IPS-15b (cell line): ENCODE measurements around the gene POLR2J.

Experiments
- H3K27me3 ChIP-seq: one replicate; pipeline ENCODE4 v1.6.1; 2013; ENCODE audit warnings: low read length; ENCODE audit not compliant: control insufficient read depth, insufficient read depth
- H3K36me3 ChIP-seq: one replicate; pipeline ENCODE4 v1.6.1; 2013; ENCODE audit warnings: low read length; ENCODE audit not compliant: control insufficient read depth, insufficient read depth
- H3K4me1 ChIP-seq: one replicate; pipeline ENCODE4 v1.6.1; 2013; ENCODE audit warnings: mild to moderate bottlenecking, low read length; ENCODE audit not compliant: control insufficient read depth, insufficient read depth
- H3K4me3 ChIP-seq: one replicate; pipeline ENCODE4 v1.5.1; 2013; ENCODE audit warnings: low read depth, low read length
- H3K9ac ChIP-seq: one replicate; pipeline ENCODE4 v1.6.1; 2013; ENCODE audit warnings: low read depth, mild to moderate bottlenecking, low read length
- H3K9me3 ChIP-seq: one replicate; pipeline ENCODE4 v1.6.1; 2013; ENCODE audit warnings: mild to moderate bottlenecking, low read length; ENCODE audit not compliant: control insufficient read depth, insufficient read depth

Gene POLR2J

GRCh38 chr7:102444961-102445673 lies 33.6 kb downstream of the POLR2J start:
- Histone ChIP-seq H3K36me3 (no peaks in the 10 kb centered on the region), H3K9me3 (no peaks in the 10 kb centered on the region), H3K4me3 (no peak overlapping the region), H3K9ac (no peak overlapping the region), H3K4me1 (peaks cover 5% of the 10 kb centered on the region), H3K27me3 (no peaks in the 10 kb centered on the region)

GRCh38 chr7:102439963-102440795 lies 38.5 kb downstream of the POLR2J start:
- H3K9ac ChIP-seq: no peak overlapping the region
- peaks cover 7% of the 10 kb centered on the region for H3K36me3 ChIP-seq
- H3K4me3 ChIP-seq: no peak overlapping the region
- H3K9me3 ChIP-seq: no peaks in the 10 kb centered on the region
- peaks cover 5% of the 10 kb centered on the region for H3K4me1 ChIP-seq
- no peaks in the 10 kb centered on the region for H3K27me3 ChIP-seq

DNA sequence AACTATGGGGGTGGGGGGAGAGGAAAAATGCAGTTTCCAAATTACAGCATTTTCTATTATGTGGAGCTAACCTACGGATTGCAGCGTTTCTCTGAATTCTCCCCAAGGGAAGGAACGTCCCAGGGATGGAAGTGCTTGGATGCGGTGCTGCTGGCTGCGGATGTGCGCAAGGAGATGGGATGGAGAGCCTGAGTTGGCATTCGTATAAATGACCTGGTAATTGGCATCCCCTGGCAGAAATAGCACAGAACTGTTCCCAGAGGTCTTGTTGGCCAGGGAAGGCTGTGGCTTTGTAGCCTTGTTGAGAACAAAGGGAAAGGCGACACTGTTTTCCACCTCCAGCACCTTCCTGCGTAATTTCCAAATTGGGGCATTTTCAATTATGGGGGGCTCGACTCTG lies 42.6 kb downstream of the POLR2J start:
- H3K9ac ChIP-seq: no peak overlapping the region
- no peaks in the 10 kb centered on the region for H3K9me3 ChIP-seq
- no peaks in the 10 kb centered on the region for H3K4me1 ChIP-seq
- H3K36me3 ChIP-seq: peaks cover 7% of the 10 kb centered on the region
- no peaks in the 10 kb centered on the region for H3K27me3 ChIP-seq
- H3K4me3 ChIP-seq: no peak overlapping the region

DNA sequence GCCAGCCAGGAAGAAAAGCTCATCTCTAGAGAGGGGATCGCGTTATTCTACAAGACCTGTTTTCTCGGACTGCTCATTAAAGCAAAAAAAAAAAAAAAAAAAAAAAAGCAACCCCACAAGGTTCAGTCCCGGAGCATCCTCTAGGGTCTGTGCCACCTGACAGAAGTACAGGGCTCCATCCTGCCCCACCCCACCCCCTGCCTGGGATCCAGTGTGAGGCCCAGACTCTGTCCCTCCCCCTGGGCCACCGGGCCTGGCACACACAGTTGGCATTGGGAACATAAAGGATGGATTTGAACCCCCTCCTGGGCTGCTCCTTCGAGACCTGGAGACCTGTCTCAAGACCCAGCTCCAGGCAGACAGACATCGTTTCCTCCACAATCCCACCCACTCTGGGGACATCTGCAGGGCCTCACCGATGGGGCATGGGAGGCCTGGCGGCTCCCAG lies 44.7 kb downstream of the POLR2J start:
- H3K9me3 ChIP-seq: no peaks in the 10 kb centered on the region
- H3K4me3 ChIP-seq: peak overlapping the region; percentile 71
- H3K4me1 ChIP-seq: no peaks in the 10 kb centered on the region
- H3K27me3 ChIP-seq: no peaks in the 10 kb centered on the region
- H3K36me3 ChIP-seq: peaks cover 5% of the 10 kb centered on the region
- H3K9ac ChIP-seq: no peak overlapping the region

DNA sequence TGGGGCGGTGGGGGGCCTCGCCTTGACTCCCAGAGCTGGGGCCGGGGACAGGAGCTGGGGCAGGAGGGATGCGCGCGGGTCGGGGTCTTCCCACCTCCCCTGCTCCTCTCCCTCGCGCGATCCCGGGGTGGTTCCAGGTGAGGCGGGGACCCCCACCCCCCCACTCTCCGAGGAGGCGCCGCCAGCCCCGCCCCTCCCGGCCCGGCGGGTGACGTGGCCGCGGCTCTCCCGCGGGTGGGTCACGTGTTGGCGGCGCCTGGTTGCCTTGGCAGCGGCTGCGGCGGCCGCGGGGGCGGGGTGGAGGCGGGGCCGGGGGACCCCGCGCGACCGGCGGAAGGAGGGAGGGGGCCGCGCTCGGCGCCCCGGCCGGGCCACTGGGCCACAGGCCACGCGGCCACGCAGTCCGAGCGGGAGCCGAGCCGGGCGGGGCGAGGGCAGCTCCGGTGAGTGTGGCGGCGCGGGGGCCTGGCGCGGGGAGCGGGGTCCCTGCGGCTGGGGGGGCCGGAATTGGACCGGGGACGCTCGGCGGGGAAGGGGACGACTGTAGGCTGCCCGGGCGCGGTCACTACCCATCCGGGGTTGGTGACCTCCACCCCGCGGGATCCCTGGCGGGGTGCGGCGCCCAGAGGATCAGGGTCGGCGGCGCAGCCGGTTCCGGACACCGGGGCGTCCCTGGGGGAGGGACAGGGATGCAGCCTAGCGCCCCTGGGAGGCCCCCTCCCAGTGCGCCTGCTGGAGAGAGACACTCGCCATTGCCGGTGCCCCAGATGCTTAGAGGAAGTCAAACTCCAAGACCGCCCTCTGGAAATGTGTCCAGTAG lies 45.3 kb downstream of the POLR2J start, which contains the start of gene ORAI2:
Gene ORAI2 (plus strand): TSS at position 357 of the 820 bp plus-strand sequence. CDS start 5,382 bp downstream, outside the sequence.
- H3K27me3 ChIP-seq: no peaks in the 10 kb centered on the region
- H3K4me3 ChIP-seq: peak within 1 kb of the TSS; percentile 71
- no peak within 1 kb of the TSS for H3K9ac ChIP-seq
- H3K4me1 ChIP-seq: no peaks in the 10 kb centered on the region
- peaks cover 2% of the 10 kb centered on the region for H3K36me3 ChIP-seq
- H3K9me3 ChIP-seq: no peaks in the 10 kb centered on the region

GRCh38 chr7:102432442-102433218 lies 46.1 kb downstream of the POLR2J start:
- H3K4me1 ChIP-seq: no peaks in the 10 kb centered on the region
- H3K4me3 ChIP-seq: peak overlapping the region; percentile 58

GRCh38 chr7:102431617-102432298 lies 47.0 kb downstream of the POLR2J start:
- Histone ChIP-seq H3K9me3 (no peaks in the 10 kb centered on the region), H3K4me3 (no peak overlapping the region), H3K9ac (no peak overlapping the region), H3K4me1 (no peaks in the 10 kb centered on the region), H3K27me3 (no peaks in the 10 kb centered on the region), H3K36me3 (peaks cover 1% of the 10 kb centered on the region)

More at GRCh38 chr7:102432442-102433218, 46.1 kb downstream of the POLR2J start:
- Histone ChIP-seq H3K9ac (no peak overlapping the region), H3K27me3 (no peaks in the 10 kb centered on the region), H3K9me3 (no peaks in the 10 kb centered on the region), H3K36me3 (no peaks in the 10 kb centered on the region)

DNA sequence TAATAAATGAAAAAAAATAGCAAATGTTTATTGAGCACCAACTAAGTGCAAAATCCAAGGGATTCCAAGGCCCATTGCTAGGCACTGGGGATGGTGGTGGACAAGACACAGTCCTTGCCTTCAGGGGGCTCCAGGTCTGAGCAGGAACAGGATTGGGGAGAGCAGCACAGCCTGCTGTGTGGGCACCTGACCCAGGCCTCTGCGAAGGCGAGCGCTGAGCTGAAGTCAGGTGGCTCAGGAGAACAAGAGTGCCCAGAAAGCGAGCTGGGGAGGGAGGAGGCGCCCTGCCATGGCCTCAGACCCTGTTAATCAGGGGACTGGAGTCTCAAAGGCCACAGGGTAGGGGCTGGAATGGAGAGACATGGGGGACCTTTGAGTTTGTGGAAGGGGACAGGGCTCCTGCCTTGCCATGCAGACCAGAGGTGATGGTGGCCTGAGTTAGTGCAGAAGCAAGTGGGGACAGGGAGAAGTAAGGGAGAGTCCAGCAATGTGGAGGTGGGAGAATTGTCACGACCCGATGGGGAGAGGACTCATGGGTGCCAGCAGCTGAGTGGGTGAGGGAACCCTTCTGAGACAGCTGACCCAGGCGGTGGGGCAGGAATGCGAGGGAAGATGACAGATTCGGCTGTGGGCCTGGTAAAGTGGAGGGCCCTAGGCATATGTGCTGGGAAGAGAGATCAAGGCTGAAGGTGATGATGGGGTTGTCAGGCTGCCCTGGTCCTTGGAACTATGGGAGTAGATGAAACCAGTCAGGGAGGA lies 49.4 kb downstream of the POLR2J start:
- Histone ChIP-seq H3K9me3 (no peaks in the 10 kb centered on the region), H3K36me3 (peaks cover 15% of the 10 kb centered on the region), H3K4me1 (no peaks in the 10 kb centered on the region), H3K9ac (no peak overlapping the region), H3K27me3 (no peaks in the 10 kb centered on the region), H3K4me3 (no peak overlapping the region)

- no peaks in the 10 kb centered on the region for H3K27me3 ChIP-seq
- H3K4me3 ChIP-seq: no peak overlapping the region
- H3K9me3 ChIP-seq: no peaks in the 10 kb centered on the region
- H3K9ac ChIP-seq: no peak overlapping the region
- H3K4me1 ChIP-seq: peaks cover 5% of the 10 kb centered on the region
- peaks cover 15% of the 10 kb centered on the region for H3K36me3 ChIP-seq
These were observed 51.7 kb downstream of the POLR2J start for GRCh38 chr7:102427019-102427405.
